Measurements from ENCODE around the gene KRTAP9-8.
"Not testable (repeated sequence)": the region's sequence is repeated elsewhere in the genome, so short reads cannot be mapped to it uniquely, and the experiment has no call there.

KRTAP9-8 gene

DNA sequence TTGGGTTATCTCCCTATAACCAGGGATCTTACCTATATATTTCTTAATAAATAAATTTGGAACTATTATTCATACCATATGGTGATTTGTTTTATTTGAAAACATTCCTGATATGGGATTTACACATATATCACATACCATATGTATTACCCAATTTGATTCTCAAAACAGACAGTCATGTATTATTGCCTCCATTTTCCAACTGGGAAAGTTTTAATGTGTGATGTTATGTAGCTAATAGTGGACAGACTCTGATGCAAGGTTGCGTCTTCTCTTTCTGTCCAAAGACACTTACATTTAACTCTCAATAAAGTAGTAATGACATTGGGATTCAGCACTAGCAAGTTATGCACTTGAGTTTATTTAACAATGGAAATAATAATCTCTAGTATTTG lies 18.5 kb downstream of the KRTAP9-8 start:
- no peak for DNase-seq

DNA sequence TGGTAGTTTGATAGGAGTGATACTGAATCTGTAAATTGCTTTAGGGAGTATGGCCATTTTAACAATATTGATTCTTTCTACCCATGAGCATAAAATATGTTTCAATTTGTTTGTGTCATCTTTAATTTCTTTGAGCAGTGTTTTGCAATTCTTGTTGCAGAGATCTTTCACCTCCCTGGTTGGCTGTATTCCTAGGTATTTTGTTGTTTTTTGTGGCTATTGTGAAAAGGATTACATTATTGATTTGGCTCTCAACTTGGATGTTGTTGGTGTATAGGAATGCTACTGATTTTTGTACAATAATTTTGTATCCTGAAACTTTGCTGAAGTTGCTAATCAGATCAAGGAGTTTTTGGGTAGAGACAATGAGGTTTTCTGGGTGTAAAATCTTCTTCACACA lies 20.6 kb downstream of the KRTAP9-8 start:
- DNase-seq = no peak

GRCh38 chr17:41263212-41263611 lies 25.4 kb downstream of the KRTAP9-8 start:
- DNase-seq = no peak

GRCh38 chr17:41264599-41264998 lies 26.8 kb downstream of the KRTAP9-8 start:
- DNase-seq = no peak

DNA sequence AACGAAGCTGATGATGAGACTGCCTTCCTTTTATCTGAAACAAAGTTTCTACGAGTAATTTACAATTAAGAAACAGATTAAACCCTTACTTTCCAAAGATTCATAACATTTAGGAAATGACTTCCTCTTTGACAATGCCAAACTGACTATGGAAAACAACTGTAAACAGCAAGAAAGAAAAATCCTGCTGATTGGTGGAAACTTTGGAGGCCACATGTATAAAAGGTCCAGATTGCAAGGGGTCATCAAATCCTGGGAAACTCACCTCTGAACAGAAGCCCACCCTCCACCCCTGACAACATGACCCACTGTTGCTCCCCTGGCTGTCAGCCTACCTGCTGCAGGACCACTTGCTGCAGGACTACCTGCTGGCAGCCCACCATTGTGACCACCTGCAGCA lies 27.3 kb downstream of the KRTAP9-8 start, which contains the start of gene KRTAP9-6:
Gene KRTAP9-6, plus strand, starts transcription at position 301 of the 400 bp plus-strand sequence. Its CDS starts 0 bp downstream, at position 301.
- DNase-seq = no peak

GRCh38 chr17:41267711-41268110 lies 29.9 kb downstream of the KRTAP9-8 start:
- DNase-seq = no peak

DNA sequence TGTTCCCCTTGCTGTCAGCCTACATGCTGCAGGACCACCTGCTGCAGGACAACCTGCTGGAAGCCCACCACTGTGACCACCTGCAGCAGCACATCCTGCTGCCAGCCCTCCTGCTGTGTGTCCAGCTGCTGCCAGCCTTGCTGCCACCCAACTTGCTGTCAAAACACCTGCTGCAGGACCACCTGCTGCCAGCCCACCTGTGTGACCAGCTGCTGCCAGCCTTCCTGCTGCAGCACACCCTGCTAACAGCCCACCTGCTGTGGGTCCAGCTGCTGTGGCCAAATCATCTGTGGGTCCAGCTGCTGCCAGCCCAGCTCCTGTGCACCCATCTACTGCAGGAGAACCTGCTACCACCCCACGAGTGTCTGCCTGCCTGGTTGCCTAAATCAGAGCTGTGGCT lies 33.5 kb downstream of the KRTAP9-8 start:
- not testable (repeated sequence) for DNase-seq

DNA sequence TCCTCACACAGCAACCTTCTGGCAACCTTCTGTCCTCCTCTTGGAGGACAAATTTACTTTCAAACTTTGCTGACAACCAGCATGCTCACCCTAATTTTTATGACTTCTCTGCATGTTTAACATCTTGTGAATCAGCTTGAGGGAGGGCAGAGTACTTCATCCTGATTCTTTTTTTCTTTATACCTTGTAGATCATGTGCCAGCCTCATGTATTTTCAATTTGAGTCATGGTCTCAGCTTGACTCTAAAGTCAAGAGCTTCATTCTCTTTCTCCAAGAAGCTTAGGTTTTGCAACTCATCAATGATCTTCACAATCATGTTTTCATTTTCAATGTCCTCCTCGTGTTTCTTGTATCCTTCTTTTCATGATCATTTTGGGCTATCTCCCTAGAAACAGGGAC lies 34.1 kb downstream of the KRTAP9-8 start:
- no peak for DNase-seq

DNA sequence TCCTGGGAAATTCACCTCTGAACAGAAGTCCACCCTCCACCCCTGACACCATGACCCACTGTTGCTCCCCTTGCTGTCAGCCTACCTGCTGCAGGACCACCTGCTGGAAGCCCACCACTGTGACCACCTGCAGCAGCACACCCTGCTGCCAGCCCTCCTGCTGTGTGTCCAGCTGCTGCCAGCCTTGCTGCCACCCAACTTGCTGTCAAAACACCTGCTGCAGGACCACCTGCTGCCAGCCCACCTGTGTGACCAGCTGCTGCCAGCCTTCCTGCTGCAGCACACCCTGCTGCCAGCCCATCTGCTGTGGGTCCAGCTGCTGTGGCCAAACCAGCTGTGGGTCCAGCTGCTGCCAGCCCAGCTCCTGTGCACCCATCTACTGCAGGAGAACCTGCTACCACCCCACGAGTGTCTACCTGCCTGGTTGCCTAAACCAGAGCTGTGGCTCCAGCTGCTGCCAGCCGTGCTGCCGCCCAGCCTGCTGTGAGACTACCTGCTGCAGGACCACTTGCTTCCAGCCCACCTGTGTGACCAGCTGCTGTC lies 37.9 kb downstream of the KRTAP9-8 start, which contains the start of gene KRTAP9-7:
Gene KRTAP9-7, plus strand, starts transcription at position 51 of the 543 bp plus-strand sequence. Its CDS starts 0 bp downstream, at position 51.
- DNase-seq = not testable (repeated sequence)

DNA sequence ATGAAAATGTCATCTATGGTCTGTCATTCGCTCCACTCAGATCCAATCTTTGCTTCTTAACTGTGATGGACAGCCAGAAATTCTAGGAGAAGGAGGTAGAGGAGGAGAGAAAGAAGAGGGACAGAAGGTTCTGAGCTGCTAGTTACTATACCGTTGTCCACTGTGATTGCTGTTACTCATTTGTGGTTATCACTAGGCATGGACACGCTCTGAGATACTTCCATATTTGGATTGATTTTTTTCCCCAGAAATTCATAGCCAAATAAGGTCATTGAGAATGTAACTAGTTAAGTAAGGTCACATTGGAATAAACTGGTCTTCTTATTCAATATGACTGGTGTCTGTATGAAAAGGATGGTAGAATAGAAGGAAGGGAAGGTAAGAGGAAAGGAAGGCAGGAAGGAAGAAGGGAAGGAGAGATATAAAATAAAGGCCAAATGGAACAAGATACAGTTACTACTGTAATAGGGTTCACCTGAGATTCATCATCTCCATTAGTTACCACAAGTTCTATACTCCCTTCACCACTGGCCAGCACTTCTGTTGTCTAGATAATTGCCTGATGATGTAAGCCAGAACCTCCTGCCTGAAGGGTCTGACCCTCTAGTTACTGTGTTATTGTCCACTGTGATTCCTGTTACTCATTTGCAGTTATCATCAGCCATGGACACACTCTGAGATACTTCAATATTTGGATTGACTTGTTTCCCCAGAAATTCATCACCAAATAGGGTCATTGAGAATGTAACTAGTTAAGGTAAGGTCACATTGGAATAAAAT lies 40.6 kb downstream of the KRTAP9-8 start:
- DNase-seq = no peak

DNA sequence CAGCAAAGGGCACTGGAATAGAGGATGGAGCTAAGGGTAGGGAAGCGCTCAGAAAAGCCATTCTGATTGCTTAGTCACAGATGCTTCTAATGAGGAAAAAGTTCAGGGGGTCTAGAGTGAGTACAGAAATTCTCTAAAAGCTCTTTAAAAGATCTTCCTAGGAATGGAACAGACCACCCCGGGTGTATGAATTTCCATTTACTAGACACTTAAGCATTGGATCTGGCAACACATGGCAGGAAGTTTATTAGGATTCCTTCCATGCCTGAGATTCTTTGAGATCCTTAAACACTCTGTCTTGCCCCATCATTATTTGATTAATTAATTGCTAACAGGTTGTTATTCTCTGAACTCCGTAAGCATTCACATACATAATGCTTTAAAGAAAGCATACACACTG lies 46.2 kb downstream of the KRTAP9-8 start:
- no peak for DNase-seq

- no peak for DNase-seq
Measured at GRCh38 chr17:41284546-41284945, 46.7 kb downstream of the KRTAP9-8 start.

GRCh38 chr17:41287050-41287449 lies 49.3 kb downstream of the KRTAP9-8 start:
- no peak for DNase-seq
